ENCODE results near the gene CDH4.

The CDH4 gene

GRCh38 chr20:61832181-61832580 is 580.1 kb downstream of the CDH4 start:
- no peak overlapping the region for H3K4me3 ChIP-seq (ENCODE audit: low read length)
- no peak for TF ChIP-seq ZNF274 (IDR thresholded peaks at IDR 0.05; ENCODE audit: low read depth, low read length)

- H3K4me3 ChIP-seq (ENCODE audit: low read length), result no peak overlapping the region
- TF ChIP-seq ZNF274 (IDR thresholded peaks at IDR 0.05; ENCODE audit: low read depth, low read length), result no peak
Measured at GRCh38 chr20:61833807-61834610, 581.9 kb downstream of the CDH4 start.

DNA sequence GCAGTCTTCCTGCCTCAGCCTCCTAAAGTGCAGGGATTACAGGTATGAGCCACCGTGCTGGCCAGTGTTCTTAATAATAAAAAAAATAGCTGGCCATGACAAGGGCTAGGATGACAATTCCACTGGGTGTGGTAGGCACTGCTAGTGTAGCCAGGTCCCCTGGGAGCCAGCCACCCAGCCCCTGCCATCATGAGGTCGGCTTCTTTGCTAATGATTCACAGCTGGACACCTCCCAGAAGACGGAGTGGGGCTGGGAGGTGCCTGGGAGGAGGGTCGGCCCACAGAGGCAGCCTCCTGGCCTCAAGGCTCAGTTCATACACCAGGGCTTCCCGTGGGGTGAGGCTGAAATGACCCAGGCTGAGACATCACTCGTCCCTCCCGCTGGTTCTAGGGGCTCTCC is 583.2 kb downstream of the CDH4 start:
- no peak for TF ChIP-seq ZNF274 (IDR thresholded peaks at IDR 0.05; ENCODE audit: low read depth, low read length)
- H3K4me3 ChIP-seq (ENCODE audit: low read length), result no peak overlapping the region

GRCh38 chr20:61835791-61836350 is 583.8 kb downstream of the CDH4 start:
- TF ChIP-seq ZNF274 (IDR thresholded peaks at IDR 0.05; ENCODE audit: low read depth, low read length), result no peak
- no peak overlapping the region for H3K4me3 ChIP-seq (ENCODE audit: low read length)

DNA sequence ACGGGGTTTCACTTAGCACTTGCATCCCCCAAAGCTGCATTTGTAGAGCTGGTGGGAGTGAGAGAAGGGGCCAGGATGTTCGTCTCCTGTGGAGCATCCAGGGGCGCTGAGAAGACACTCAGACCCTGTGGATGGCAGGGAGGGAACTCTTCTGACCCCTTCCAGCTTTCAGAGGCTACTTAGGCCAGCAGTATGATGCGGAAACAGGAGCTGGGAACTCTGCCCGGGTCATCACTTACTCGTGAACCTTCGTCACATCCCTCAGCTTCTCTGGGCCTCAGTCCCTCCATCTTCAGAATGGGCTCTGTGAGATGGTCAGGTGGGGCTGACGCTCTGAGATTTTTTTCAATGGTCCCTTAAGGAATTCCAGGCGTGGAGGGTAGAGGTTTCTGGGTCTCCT is 585.1 kb downstream of the CDH4 start:
- no peak for TF ChIP-seq ZNF274 (IDR thresholded peaks at IDR 0.05; ENCODE audit: low read depth, low read length)

GRCh38 chr20:61839223-61839911 is 587.3 kb downstream of the CDH4 start:
- TF ChIP-seq ZNF274 (IDR thresholded peaks at IDR 0.05; ENCODE audit: low read depth, low read length), result no peak
- H3K4me3 ChIP-seq (ENCODE audit: low read length), result no peak overlapping the region

More for the DNA sequence above, 585.1 kb downstream of the CDH4 start:
- H3K4me3 ChIP-seq (ENCODE audit: low read length), result no peak overlapping the region

- no peak for TF ChIP-seq ZNF274 (IDR thresholded peaks at IDR 0.05; ENCODE audit: low read depth, low read length)
- H3K4me3 ChIP-seq (ENCODE audit: low read length), result no peak overlapping the region
Measured at GRCh38 chr20:61839912-61840778, 588.1 kb downstream of the CDH4 start.

- H3K4me3 ChIP-seq (ENCODE audit: low read length), result no peak overlapping the region
- TF ChIP-seq ZNF274 (IDR thresholded peaks at IDR 0.05; ENCODE audit: low read depth, low read length), result no peak
Measured at GRCh38 chr20:61840779-61841455, 588.9 kb downstream of the CDH4 start.

- no peak for TF ChIP-seq ZNF274 (IDR thresholded peaks at IDR 0.05; ENCODE audit: low read depth, low read length)
- H3K4me3 ChIP-seq (ENCODE audit: low read length), result no peak overlapping the region
Measured at GRCh38 chr20:61841551-61841950, 589.5 kb downstream of the CDH4 start.

GRCh38 chr20:61841966-61842365 is 589.9 kb downstream of the CDH4 start:
- TF ChIP-seq ZNF274 (IDR thresholded peaks at IDR 0.05; ENCODE audit: low read depth, low read length), result no peak
- no peak overlapping the region for H3K4me3 ChIP-seq (ENCODE audit: low read length)

- no peak overlapping the region for H3K4me3 ChIP-seq (ENCODE audit: low read length)
- no peak for TF ChIP-seq ZNF274 (IDR thresholded peaks at IDR 0.05; ENCODE audit: low read depth, low read length)
Measured at GRCh38 chr20:61844621-61845020, 592.6 kb downstream of the CDH4 start.

GRCh38 chr20:61845233-61845671 is 593.2 kb downstream of the CDH4 start:
- H3K4me3 ChIP-seq (ENCODE audit: low read length), result no peak overlapping the region

GRCh38 chr20:61846074-61846473 is 594.0 kb downstream of the CDH4 start:
- TF ChIP-seq ZNF274 (IDR thresholded peaks at IDR 0.05; ENCODE audit: low read depth, low read length), result no peak
- no peak overlapping the region for H3K4me3 ChIP-seq (ENCODE audit: low read length)

More at GRCh38 chr20:61845233-61845671, 593.2 kb downstream of the CDH4 start:
- TF ChIP-seq ZNF274 (IDR thresholded peaks at IDR 0.05; ENCODE audit: low read depth, low read length), result no peak

Measured in GM08714 (cell line).